ENCODE results near the gene EPO.
"Not testable (repeated sequence)": the region's sequence is repeated elsewhere in the genome, so short reads cannot be mapped to it uniquely, and the experiment has no call there.

EPO gene

DNA sequence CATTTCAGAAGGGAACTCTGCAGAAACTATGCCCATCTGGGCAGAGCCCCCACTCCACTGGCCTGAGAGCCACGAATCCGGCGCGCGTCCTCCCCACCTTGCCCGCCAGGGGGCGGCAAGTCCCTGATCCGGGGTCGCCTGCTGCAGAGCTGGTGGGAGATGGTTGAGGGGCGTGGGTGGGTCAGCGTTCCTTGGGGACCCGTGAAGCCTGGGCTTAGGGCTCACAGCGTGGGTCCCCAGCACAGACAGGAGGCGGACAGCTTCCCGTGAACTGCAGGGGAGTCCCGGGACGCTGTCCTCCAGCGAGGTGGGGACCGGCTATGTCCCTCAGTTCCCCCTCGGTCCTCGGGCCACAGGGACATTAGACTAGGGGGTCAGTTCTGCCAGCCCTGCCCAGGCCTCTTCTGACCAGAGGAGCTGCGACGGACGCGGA, 14.9 kb upstream of the EPO start:
- peak; percentile 89 for DNase-seq (ENCODE audit: low spot score)

DNA sequence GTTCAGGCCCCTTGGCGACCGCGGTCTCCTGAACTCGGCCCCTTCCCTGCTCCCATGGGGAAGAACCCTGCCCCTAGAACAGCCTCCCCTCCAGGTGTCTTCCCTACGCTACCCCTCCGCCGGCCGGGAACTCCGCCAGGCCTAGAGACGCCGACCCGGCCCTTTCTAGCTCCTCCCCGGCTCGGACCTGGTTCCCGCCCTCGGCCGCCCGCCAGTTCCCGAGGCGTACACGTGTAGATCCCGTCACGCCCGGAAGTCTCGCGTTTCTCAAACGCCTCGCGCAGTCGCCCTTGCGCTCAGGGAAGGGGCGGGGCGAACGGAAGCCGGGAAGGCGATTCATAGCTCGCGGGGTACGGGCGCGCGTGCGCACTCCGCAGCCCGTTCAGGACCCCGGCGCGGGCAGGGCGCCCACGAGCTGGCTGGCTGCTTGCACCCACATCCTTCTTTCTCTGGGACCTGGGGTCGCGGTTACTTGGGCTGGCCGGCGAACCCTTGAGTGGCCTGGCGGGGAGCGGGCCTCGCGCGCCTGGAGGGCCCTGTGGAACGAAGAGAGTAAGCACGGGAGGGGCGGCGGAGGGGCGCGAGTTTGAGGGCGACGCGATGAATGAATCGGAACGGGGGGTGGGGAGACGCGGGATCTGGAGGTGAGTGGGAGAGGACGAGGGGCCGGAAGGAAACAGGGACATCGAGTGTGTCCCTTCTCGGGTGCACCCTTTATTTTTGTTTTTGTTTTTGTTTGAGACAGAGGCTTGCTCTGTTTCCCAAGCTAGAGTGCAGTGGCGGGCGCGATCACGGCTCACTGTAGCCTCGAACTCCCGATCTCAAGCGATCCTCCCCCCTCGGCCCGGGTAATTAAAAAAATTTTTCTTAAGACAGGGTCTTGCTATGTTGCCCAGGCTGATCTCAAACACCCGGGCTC, 14.3 kb upstream of the EPO start, which contains the start of gene POP7:
TSS of gene POP7 (plus strand) at position 369 of the 919 bp plus-strand sequence. CDS start 710 bp downstream, outside the sequence.
- DNase-seq (ENCODE audit: low spot score), result peak; percentile 98

DNA sequence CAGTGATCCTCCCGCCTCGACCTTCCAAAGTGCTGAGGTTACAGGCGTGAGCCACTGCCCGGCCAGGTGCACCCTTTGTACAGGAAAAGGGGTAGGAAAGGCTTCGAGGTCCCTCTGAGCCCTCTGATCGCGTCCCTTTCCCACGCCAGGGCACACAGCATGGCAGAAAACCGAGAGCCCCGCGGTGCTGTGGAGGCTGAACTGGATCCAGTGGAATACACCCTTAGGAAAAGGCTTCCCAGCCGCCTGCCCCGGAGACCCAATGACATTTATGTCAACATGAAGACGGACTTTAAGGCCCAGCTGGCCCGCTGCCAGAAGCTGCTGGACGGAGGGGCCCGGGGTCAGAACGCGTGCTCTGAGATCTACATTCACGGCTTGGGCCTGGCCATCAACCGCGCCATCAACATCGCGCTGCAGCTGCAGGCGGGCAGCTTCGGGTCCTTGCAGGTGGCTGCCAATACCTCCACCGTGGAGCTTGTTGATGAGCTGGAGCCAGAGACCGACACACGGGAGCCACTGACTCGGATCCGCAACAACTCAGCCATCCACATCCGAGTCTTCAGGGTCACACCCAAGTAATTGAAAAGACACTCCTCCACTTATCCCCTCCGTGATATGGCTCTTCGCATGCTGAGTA, 13.5 kb upstream of the EPO start:
- DNase-seq (ENCODE audit: low spot score), result no peak

DNA sequence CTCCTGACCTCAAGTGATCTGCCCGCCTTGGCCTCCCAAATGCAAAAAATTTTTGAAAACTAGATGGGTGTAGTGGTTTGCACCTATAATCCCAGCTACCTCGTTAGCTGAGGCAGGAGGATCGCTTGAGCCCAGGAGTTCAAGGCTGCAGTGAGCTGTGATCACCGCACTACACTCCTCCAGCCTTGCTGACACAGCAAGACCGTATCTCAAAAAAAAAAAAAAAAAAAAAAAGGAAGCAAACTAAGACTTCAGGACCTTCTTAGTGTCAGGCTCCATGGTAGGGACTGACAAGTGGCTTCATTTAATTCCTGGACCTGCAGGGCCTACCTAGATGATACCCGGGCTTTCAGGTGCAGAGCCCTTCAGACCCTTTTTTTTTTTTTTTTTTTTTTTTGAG, 11.9 kb upstream of the EPO start:
- no peak for DNase-seq (ENCODE audit: low spot score)

DNA sequence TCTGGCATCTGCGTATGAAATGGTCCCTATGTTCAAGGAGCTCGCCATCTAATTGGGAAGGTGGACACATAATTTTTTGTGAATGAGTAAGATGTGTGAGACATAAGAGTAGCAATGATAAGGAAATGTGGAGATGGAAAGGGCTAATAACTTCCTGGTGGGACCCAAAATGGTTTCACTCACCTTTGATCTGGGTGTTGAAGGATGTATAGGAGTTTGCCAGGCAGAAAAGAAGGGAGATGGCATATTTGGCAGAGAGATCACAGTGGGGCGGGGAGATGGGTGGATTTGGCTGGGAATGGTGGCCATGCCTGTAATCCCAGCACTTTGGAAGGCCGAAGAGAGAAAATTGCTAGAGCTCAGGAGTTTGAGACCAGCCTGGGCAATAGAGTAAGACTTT, 9.8 kb upstream of the EPO start:
- no peak for DNase-seq (ENCODE audit: low spot score)

GRCh38 chr7:100711369-100711768, 8.9 kb upstream of the EPO start:
- no peak for DNase-seq (ENCODE audit: low spot score)

DNA sequence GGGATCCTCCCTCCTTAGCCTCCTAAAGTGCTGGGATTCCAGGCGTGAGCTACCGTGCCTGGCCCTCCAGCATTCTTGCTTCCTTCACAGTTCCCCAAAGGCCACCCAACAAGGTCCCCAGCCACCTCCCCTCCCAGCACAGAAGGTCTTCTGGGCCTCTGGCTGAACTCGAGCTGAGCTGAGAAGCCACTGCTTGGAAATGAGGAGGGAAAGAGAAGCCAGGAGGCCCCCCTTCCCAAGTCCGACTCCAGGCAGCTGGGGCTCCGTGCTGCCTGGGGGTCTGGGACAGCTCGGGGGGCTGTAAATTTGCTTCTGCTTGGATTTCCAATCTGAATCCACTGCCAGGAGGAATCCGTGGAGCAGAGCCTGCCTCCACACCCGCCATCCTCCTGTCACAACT, 5.5 kb upstream of the EPO start:
- no peak for DNase-seq (ENCODE audit: low spot score)

GRCh38 chr7:100717073-100717472, 3.2 kb upstream of the EPO start:
- not testable (repeated sequence) for DNase-seq (ENCODE audit: low spot score)

DNA sequence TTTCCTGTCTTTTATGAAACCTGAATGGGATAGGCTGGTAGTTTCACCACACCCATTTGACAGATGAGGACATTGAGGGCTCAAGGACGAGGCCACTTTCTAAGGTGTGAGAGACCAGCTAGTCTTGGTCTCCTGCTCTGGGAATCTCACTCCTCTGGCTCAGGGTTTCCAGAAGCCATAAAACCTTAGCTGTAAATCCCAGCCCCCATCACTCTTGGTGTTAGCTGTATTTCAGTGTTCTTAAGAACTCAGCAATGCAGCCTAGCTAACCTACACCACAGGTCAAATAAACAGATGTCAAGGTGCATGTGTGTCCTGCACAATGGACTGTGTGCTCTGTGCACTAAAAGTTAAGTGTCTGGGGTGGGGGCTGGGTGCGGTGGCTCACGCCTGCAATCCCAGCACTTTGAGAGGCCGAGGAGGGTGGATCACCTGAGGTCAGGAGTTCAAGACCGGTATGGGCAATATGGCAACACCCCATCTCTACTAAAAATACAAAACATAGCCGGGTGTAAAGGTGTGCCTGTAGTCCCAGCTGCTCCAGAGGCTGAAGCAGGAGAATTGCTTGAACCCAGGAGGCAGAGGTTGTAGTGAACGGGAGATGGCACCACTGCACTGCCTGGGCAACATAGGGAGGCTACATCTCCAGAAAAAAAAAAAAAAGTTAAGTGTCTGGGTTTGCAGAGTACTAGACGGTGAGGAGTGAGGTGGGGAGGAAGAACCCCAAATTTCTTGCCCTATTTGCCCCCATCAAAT, 567 bp upstream of the EPO start:
- peak; percentile 33 for DNase-seq (ENCODE audit: low spot score)

- no peak for DNase-seq (ENCODE audit: low spot score)
Observed at GRCh38 chr7:100720671-100721504, 620 bp downstream of the EPO start.

- no peak for DNase-seq (ENCODE audit: low spot score)
Observed at GRCh38 chr7:100721505-100721812, 1.2 kb downstream of the EPO start.

GRCh38 chr7:100722480-100723212, 2.4 kb downstream of the EPO start:
- DNase-seq (ENCODE audit: low spot score), result no peak

DNA sequence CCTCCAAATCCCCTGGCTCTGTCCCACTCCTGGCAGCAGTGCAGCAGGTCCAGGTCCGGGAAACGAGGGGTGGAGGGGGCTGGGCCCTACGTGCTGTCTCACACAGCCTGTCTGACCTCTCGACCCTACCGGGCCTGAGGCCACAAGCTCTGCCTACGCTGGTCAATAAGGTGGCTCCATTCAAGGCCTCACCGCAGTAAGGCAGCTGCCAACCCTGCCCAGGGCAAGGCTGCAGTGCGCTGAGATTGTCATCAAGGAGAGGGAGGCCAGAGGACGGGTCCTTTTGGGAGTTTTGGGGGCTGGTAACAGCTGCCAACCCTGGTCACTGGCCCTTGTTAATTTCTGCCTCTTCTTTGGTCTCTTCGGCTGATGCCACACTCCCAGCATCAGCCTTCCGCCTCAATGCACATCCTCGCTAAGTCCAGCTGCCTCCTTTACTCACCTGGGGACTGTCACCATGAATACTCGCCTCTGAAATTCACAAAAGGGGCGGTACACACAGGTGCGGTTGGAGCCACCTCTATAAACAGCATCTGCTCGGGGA, 3.5 kb downstream of the EPO start:
- no peak for DNase-seq (ENCODE audit: low spot score)

- not testable (repeated sequence) for DNase-seq (ENCODE audit: low spot score)
Observed at GRCh38 chr7:100724364-100724763, 4.1 kb downstream of the EPO start.

- peak; percentile 82 for DNase-seq (ENCODE audit: low spot score)
Observed at GRCh38 chr7:100726996-100727761, 6.9 kb downstream of the EPO start.

DNA sequence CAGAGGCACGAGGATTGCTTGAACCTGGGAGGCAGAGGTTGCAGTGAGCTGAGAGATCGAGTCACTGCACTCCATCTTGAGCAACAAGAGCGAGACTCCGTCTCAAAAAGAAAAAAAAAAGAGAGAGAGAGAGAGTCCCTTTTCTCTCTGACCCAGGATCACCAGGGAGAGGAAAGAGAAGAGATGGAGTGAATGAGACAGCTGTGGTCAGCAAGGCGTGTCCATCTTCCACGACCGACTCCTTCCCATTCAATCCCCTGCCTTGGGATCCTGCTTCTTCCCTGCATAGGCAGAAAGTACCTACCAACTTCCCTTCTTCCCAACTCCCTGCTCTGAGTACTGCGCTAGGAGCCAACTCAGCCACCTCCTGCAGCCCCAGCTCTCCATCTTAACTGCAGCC, 7.9 kb downstream of the EPO start:
- no peak for DNase-seq (ENCODE audit: low spot score)

- DNase-seq (ENCODE audit: low spot score), result no peak
Observed at GRCh38 chr7:100730136-100730800, 10.0 kb downstream of the EPO start.

DNA sequence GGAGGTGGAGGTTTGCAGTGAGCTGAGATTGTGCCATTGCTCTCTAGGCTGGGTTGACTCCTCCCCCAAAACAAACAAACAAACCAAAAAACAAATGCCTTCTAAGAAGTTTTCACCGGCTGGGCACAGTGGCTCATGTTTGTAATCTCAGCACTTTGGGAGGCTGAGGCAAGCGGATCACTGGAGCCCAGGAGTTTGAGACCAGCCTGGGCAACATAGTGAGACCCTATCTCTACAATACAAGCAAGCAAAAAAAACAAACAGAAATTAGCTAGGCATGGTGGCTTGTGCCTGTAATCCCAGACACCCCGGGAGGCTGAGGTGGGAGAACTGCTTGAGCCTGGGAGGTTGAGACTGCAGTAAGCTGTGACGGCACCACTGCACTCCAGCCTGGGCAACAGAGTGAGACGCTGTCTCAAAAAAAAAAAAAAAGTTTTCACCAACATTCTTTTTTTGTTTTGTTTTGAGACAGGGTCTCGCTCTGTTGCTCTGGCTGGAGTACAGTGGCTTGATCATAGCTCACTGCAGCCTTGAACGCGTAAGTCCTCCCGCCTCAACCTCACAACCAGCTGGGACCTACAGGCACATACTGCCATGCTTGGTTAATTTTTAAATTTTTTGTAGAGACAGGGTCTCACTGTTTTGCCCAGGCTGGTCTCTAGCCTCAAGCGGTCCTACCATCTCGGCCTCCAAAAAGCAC, 11.8 kb downstream of the EPO start:
- no peak for DNase-seq (ENCODE audit: low spot score)

GRCh38 chr7:100735730-100736129, 15.5 kb downstream of the EPO start:
- no peak for DNase-seq (ENCODE audit: low spot score)
